GM19023 (cell line): ENCODE measurements around the gene CASP3.

ENCODE experiments used
- ATAC-seq: cut with Tn5 transposase; IDR thresholded peaks from one replicate; pipeline ENCODE4 v1.9.1; 2021; ENCODE audit warnings: mild to moderate bottlenecking, moderate library complexity; ENCODE audit not compliant: unreplicated experiment

CASP3 gene

DNA sequence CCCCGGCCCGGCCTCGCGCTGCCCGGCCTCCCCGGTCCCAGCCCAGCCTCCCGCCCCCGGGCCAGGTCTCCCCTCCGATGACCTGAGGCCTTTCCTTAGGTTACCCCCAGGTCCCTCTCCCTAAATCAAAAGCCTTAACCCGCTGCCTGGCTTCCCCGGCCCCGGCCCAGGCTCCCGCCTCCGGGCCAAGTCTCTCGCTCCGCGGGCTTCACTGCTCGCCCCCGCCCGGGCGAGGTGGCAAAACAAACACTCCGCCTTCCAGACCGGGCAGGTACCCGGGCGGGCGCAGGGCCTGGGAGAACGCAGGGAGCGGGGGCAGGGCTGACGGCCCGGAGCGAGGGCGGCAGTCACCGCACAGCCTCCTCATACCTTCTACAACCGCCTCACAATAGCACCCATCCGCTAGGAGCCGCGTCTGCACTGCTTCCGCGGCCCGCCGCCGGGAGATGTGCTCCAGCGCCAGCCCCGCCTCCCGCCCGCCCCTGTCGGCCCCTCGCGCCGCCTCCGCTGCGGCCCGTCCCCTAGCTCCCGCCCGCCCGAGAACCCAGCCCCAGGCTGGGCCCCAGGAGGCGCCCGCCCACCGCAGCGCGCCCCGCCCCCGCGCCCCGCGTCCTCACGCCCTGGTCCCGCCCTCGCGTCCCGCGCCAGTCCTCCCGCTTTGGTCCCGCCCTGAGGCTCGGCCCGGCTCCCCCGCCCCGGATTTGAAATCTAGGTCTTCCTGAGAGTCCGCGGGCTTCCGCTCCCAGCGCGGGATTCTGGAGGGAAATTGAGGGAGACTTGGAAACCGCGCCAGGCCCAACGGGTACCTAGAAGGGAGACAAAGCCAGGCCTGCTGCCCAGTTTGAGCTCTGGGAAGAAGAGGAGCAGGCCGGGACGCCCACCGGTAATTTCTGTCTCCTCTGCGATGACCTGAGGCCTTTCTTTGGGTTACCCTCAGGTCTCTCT, at the start of gene CASP3, which contains the start of gene PRIMPOL:
TSS of gene CASP3 (minus strand) at position 422 of the 945 bp plus-strand sequence. CDS start 10,994 bp downstream, outside the sequence.
TSS of gene PRIMPOL (plus strand) at position 713 of the 945 bp plus-strand sequence. CDS start 7,403 bp downstream, outside the sequence.
- ATAC-seq: peak; percentile 89

GRCh38 chr4:184697956-184698355, 48.7 kb upstream of the CASP3 start:
- no peak for ATAC-seq

DNA sequence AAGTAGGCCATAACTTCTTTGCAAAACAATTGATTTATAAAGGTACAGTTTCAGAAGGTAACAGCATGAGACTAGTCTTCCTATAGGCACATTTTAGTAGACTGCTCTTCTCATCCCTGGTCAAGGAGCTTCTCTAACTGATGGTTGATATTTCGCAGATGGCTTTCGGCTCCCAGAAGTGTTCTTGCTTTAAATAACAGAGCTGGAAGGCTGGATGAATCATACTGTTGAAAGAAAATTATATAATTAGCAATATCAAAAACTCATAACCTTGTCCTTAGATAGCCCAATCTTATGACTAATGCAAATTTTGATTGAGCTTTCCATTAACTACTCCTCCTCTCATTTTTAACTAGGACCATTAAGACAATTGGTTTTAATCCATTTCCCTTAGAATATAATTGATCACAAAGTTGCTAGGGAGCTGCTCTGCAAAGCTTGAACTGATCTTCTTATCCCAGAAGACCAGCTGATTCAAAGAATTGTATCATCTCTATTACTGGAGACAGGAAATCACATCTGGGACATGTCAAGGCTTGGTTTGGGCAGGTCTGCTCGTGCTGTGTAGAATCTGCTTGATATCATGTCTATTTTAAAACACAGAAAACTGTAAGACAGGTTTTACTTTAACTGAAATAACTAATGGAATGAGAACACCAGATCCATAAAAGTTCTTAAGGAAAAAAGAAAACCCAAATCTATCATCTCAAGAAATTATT, 46.1 kb upstream of the CASP3 start:
- ATAC-seq: no peak

- no peak for ATAC-seq
Measured at GRCh38 chr4:184694412-184694956, 45.2 kb upstream of the CASP3 start.

GRCh38 chr4:184693056-184693455, 43.8 kb upstream of the CASP3 start:
- no peak for ATAC-seq

- no peak for ATAC-seq
Measured at GRCh38 chr4:184689681-184690080, 40.4 kb upstream of the CASP3 start.

DNA sequence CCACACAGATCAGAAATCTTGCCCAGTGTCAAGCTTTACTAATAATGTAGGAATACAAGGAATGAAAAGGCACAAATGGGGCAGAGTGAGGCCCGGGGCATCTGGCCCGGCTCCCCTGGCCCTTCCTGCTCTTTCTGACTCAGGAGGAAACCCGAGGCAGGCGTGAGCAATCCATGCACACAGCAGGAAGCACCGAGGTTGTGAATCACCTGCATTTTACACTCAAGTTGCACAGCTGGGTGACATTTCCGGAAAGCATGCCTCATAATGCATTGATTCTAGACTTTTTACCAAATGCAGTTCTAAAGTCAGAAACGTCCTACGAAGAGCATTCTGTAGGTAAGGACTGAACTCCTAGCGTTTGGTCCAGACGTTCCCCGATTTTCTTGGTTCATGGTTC, 39.2 kb upstream of the CASP3 start:
- ATAC-seq: no peak

GRCh38 chr4:184688005-184688404, 38.8 kb upstream of the CASP3 start:
- no peak for ATAC-seq

- ATAC-seq: no peak
Measured at GRCh38 chr4:184684491-184685189, 35.4 kb upstream of the CASP3 start.

DNA sequence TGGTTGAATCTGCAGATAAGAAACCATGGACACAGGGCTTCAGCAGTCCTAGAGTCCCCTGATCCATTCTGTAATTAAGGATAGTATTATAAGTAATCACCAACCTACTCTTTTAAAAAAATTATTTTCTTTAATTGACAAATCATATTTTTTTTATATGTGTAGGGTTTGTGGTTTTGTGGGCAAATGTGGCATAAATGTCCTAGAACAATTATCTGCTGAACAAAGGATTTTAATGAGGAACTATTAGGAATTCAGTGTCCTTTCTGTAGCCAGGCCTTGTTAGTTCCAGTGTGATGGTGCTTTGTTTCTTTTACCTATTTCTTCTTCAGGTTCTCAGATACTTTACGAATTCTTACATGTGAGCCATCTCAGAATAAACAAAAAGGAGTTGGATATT, 32.7 kb upstream of the CASP3 start:
- no peak for ATAC-seq

- no peak for ATAC-seq
Measured at GRCh38 chr4:184680698-184681097, 31.5 kb upstream of the CASP3 start.

DNA sequence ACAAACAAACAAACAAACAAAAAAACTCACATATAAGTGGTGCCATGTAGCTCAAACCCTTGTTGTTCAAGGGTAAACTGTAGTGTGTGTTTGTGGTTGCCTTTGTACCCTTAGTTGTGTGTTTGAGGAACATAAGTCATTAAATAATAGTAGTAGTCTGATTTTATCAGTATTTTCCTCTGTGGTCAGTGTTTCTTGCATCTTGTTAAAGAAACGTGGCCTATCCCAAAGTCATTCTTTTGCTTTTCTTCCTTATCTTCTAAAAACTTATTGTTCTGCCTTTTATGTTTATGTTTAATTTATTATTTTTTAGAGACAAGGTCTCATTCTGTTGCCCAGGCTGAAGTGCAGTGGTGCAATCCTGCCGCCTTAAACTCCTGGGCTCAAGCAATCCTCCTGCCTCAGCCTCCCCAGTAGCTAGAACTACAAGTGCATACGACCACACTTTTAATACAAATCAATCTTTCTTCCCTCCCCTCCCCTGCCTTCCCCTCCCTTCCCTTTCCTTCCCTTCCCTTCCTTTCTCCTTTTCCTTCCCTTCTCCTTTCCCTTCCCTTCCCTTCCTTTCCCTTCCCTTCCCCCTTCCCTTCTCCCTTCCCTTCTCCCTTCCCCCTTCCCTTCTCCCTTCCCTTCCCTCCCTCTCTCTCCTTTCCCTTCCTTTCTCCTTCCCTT, 26.7 kb upstream of the CASP3 start:
- ATAC-seq: no peak

DNA sequence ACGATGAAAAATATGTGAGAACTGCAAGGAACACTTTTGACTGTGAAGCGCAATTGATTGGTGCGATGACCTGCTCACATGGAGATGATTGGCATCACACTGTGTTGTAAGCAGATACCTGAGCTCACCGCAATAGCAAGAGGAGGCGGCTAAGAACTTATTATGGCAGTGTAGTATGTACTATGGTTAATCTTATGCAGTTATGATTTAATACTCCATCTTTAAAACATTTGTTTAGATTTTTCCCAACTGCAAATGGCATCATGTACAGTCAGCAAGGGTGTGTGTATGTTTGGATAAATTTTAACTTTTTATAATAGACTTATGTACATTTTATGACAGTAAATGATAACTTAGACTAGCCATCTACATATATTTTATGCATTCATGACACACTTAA, 25.8 kb upstream of the CASP3 start:
- no peak for ATAC-seq

DNA sequence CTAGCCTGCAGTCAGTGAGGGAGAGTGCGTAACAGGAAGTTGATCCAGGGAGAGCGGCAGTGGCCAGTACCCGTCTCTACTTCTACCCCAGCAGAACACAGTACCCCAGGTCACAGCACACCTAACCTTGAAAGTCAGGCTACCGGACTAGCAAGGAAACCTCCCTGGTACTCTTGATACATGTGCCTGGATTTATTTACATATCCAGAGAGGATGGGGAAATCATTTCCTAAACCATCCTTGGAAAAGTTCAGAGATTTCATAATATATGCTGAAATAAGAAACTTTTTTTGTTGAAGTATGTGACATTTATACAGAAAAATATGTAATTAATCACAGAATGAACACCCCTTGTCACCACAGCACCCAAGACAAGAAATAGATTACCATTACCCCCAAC, 24.8 kb upstream of the CASP3 start:
- ATAC-seq: no peak

- no peak for ATAC-seq
Measured at GRCh38 chr4:184672741-184673140, 23.5 kb upstream of the CASP3 start.

- no peak for ATAC-seq
Measured at GRCh38 chr4:184671101-184671500, 21.9 kb upstream of the CASP3 start.

GRCh38 chr4:184669251-184669650, 20.0 kb upstream of the CASP3 start:
- no peak for ATAC-seq

DNA sequence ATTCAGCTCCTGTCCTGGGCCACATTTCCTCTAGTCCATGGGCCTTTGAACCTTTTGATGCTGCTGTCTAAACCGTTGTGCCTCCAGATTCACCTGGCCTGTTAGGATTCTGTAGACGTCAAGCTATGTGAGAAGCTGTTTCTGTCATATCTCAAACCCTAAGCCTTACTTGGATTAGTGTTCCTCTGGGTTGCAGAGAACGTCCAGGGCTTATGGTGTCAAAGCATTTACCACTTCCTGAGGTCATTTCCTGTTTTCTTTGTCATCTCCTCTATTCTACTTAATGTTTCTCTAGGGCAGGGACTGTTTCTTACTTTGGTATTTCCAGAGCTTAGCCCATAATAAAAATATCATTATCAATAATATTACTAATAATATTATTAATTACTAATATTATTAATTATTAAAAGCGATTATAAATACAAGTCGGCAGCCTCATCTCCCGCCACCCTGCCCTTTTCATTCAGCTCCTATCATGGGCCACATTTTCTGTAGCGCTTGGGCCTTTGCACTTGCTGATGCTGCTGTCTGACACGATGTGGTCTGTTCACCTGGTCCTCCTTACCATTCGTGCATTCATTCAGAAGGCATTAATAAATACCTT, 19.4 kb upstream of the CASP3 start:
- no peak for ATAC-seq

GRCh38 chr4:184668096-184668495, 18.8 kb upstream of the CASP3 start:
- no peak for ATAC-seq

DNA sequence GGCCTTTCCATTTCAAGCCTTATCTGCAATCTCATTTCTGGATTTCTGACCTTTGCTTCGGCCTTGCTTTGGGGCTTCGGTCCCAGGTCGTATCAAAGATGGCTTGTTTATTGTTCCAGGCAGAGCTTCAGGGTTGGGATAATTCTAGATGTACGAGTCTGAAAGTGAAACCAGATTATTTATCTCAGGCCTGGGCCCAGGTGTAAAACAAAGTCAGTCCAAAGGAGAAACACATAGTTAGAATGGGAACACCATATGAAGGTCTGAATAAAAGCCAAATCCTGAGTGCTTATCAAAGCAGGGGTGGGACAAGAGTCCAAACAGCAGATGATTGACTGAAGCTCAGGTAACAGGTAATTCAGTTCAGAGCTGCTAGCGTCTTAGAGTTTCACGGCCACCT, 17.4 kb upstream of the CASP3 start:
- ATAC-seq: no peak
